ENCODE measurements around the gene GEMIN5. TPM values are rescaled to one million over a fixed set of nuclear protein-coding genes. Genes with fewer than 3 reads are reported as not detected.
"Not testable (repeated sequence)": the region's sequence is repeated elsewhere in the genome, so short reads cannot be mapped to it uniquely, and the experiment has no call there.

The GEMIN5 gene
- total RNA-seq, 2 donors from 2014 or later = 6.5 to 12.1 TPM

GRCh38 chr5:154933537-154933936 is 4.5 kb downstream of the GEMIN5 start:
- Histone ChIP-seq H3K27ac (no peak overlapping the region), H3K9me3 (no peaks in the 10 kb centered on the region), H3K9ac (ENCODE audit: low read depth in 2 of 2, low read length in 2 of 2) (no peak overlapping the region), H3K36me3 (no peaks in the 10 kb centered on the region), H3K4me1 (peaks cover 6% of the 10 kb centered on the region), H3K4me3 (no peak overlapping the region), H3K27me3 (no peaks in the 10 kb centered on the region)
- intact Hi-C loops (cut with DNase I) = no loop called here
- TF ChIP-seq, protein P1, sequence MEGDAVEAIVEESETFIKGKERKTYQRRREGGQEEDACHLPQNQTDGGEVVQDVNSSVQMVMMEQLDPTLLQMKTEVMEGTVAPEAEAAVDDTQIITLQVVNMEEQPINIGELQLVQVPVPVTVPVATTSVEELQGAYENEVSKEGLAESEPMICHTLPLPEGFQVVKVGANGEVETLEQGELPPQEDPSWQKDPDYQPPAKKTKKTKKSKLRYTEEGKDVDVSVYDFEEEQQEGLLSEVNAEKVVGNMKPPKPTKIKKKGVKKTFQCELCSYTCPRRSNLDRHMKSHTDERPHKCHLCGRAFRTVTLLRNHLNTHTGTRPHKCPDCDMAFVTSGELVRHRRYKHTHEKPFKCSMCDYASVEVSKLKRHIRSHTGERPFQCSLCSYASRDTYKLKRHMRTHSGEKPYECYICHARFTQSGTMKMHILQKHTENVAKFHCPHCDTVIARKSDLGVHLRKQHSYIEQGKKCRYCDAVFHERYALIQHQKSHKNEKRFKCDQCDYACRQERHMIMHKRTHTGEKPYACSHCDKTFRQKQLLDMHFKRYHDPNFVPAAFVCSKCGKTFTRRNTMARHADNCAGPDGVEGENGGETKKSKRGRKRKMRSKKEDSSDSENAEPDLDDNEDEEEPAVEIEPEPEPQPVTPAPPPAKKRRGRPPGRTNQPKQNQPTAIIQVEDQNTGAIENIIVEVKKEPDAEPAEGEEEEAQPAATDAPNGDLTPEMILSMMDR (IDR thresholded peaks at IDR 0.05) = no peak
- no peak for DNase-seq

DNA sequence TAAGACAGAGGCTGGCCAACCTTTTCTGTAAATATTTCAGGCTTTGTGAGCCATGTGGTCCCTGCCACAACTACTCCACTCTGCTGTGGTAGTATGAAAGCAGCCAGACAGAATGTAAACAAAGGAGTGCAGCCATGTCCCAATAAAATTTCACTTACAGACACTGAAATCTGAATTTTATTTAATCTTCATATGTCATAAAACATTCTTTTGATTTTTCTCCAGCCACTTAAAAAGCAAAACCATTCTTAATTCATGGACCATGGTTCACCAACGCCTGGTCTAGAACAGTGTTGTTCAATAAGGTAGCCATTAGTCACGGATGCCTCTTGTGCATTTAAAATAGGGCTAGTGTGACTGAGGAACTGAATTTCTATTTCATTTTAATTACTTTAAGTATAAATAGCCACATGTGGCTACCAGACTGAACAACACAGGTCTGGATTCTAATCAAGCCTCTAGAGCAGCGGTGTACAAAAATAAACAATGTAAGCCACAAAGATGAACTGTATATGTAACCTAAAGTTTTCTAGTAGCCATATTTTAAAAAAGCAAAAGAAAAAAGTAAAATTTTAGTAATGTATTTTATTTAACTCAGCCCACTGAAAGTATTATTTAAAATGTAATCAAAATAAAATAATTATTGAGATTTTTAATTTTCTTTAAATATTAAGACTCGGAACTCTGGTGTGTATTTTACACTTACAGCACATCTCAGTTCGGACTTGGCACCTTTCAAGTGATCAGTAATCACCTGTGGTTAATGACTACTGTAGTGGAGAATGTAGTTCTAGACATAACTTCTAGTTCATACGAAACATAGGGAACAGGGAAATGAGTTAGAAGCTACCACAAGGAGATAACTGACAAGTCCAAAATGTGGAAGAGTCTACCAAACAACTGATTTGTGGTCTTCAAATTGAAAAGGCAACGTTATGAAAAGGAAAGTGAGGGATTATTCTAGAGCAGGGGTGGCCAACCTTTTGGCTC is 14.3 kb downstream of the GEMIN5 start:
- Histone ChIP-seq H3K9ac (ENCODE audit: low read depth in 2 of 2, low read length in 2 of 2) (no peak overlapping the region), H3K27ac (no peak overlapping the region), H3K4me1 (no peaks in the 10 kb centered on the region), H3K27me3 (no peaks in the 10 kb centered on the region), H3K4me3 (no peak overlapping the region), H3K9me3 (no peaks in the 10 kb centered on the region), H3K36me3 (no peaks in the 10 kb centered on the region)
- TF ChIP-seq, protein P1 (IDR thresholded peaks at IDR 0.05) = no peak
- intact Hi-C loops (cut with DNase I) = no loop called here
- DNase-seq = no peak

DNA sequence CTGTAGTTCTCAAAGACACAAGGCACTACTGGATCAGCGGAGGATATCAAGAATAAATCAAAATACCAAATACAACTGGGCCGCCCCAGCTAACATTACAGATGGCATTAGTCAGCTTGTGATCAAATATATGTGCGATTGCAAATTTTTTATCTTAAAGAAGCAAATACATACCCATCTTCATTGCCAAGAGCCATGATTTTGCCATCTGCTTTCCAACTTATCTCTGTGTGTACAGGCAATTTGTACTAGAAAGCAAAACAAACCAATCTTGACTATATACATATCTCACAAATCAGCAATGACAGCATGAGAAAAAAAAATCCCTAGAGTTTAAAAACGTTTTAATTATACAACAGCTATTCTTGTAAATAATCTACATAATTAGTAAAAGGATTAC is 20.3 kb downstream of the GEMIN5 start:
- Histone ChIP-seq H3K9me3 (no peaks in the 10 kb centered on the region), H3K36me3 (peaks cover 3% of the 10 kb centered on the region), H3K4me1 (no peaks in the 10 kb centered on the region), H3K9ac (ENCODE audit: low read depth in 2 of 2, low read length in 2 of 2) (no peak overlapping the region), H3K4me3 (no peak overlapping the region), H3K27ac (no peak overlapping the region), H3K27me3 (no peaks in the 10 kb centered on the region)
- TF ChIP-seq, protein P1 (IDR thresholded peaks at IDR 0.05) = no peak
- intact Hi-C loops (cut with DNase I) = no loop called here
- DNase-seq = no peak

DNA sequence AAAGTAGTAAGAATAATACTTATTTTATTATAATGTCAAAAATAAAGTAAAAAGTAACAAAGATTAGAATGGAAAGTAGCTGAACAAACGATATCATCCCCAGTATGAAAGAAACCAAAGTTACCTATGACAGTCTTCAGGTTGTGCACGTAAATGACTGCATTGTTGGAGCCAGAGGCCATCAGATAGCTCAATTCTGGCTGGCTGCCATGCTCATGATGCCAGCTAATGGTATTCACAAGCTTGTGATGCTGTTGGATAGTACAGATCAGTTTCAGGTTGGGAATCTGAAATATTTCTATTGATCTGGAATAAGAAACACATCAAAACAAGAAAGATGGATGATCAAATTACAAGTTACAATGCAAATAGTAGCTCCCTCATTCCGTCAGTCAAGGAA is 21.1 kb downstream of the GEMIN5 start:
- no peaks in the 10 kb centered on the region for H3K4me1 ChIP-seq
- DNase-seq = no peak
- H3K27ac ChIP-seq = no peak overlapping the region
- H3K4me3 ChIP-seq = no peak overlapping the region
- peaks cover 3% of the 10 kb centered on the region for H3K36me3 ChIP-seq
- H3K9me3 ChIP-seq = no peaks in the 10 kb centered on the region
- H3K27me3 ChIP-seq = no peaks in the 10 kb centered on the region
- intact Hi-C loops (cut with DNase I) = no loop called here
- no peak overlapping the region for H3K9ac ChIP-seq (ENCODE audit: low read depth in 2 of 2, low read length in 2 of 2)
- TF ChIP-seq, protein P1 (IDR thresholded peaks at IDR 0.05) = no peak

- H3K9me3 ChIP-seq; H3K4me1 ChIP-seq; intact Hi-C loops (cut with DNase I); H3K9ac ChIP-seq (ENCODE audit: low read depth in 2 of 2, low read length in 2 of 2); H3K36me3 ChIP-seq; H3K27ac ChIP-seq; H3K4me3 ChIP-seq; H3K27me3 ChIP-seq; DNase-seq: not testable (repeated sequence)
These were observed 32.4 kb downstream of the GEMIN5 start for GRCh38 chr5:154905601-154906000.

GRCh38 chr5:154901913-154902312 is 36.1 kb downstream of the GEMIN5 start:
- H3K36me3 ChIP-seq = no peaks in the 10 kb centered on the region

More at GRCh38 chr5:154901913-154902312, 36.1 kb downstream of the GEMIN5 start:
- no peak overlapping the region for H3K27ac ChIP-seq
- H3K4me3 ChIP-seq = no peak overlapping the region
- H3K27me3 ChIP-seq = no peaks in the 10 kb centered on the region
- DNase-seq = no peak
- H3K9me3 ChIP-seq = no peaks in the 10 kb centered on the region
- no peaks in the 10 kb centered on the region for H3K4me1 ChIP-seq
- H3K9ac ChIP-seq (ENCODE audit: low read depth in 2 of 2, low read length in 2 of 2) = no peak overlapping the region
- TF ChIP-seq, protein P1 (IDR thresholded peaks at IDR 0.05) = no peak
- intact Hi-C loops (cut with DNase I) = no loop called here

Measured in colonic mucosa (tissue), 4 donors.